ENCODE results near the gene TBX2.
A peak's percentile ranks its signal among the peaks of the same experiment; 100 is the strongest.
"Not testable (repeated sequence)": the region's sequence is repeated elsewhere in the genome, so short reads cannot be mapped to it uniquely, and the experiment has no call there.

Gene TBX2

DNA sequence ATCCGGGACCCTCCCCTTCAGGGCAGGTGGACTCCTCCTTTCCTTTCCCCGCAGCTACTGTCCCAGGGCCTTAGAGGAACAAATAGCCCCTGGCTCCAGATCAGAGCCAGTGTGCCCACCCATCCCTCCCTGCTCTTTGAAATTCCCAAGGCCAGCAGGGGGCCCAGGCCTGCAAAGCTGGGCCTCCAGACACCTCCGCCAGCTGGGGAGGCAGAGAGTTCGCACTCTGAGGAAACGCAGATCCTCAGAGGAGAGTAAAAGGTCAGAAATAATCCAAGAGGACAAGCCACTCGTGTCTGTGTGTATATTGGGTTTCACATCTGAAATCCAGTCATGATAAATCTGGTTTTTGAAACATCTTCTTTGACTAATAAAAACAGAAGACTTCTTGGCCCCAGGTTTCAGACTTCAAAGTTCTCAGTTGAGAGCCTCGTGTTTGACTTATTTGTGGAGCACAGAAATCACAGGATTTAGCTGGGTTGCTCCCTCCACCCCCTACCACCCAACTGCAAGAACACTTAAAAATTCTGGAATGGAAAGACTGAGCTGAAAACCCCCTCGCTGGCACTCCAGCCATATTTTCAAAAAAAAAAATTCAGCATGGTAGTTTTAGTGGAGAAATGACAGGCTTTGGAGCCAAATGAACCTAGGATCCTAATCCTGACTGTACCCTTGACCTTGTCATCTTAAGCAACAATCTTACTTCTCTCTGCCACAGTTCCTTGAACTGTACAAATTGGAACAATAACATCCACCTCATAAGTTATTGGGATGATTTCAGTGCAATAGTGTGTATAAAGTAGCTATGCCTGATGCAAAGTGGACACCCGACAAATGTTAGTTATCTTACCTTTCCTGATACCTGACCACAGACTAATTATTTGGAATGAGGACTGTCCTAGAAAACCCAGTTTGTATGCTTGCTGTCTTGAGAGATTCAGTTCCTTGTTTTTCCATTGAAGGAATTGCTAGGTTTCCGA lies 44.5 kb upstream of the TBX2 start:
- Histone ChIP-seq H3K36me3 (replicated peaks) (no peaks in the 10 kb centered on the region), H3K27ac (no peak overlapping the region), H3K27me3 (replicated peaks) (no peaks in the 10 kb centered on the region), H3K4me3 (ENCODE audit: low read depth, low read length) (no peak overlapping the region)
- no peak for DNase-seq
- TF ChIP-seq, protein P1, sequence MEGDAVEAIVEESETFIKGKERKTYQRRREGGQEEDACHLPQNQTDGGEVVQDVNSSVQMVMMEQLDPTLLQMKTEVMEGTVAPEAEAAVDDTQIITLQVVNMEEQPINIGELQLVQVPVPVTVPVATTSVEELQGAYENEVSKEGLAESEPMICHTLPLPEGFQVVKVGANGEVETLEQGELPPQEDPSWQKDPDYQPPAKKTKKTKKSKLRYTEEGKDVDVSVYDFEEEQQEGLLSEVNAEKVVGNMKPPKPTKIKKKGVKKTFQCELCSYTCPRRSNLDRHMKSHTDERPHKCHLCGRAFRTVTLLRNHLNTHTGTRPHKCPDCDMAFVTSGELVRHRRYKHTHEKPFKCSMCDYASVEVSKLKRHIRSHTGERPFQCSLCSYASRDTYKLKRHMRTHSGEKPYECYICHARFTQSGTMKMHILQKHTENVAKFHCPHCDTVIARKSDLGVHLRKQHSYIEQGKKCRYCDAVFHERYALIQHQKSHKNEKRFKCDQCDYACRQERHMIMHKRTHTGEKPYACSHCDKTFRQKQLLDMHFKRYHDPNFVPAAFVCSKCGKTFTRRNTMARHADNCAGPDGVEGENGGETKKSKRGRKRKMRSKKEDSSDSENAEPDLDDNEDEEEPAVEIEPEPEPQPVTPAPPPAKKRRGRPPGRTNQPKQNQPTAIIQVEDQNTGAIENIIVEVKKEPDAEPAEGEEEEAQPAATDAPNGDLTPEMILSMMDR (IDR thresholded peaks at IDR 0.05; ENCODE audit: low read depth, low read length, missing control alignments): peak; percentile 31
- in situ Hi-C loops (cut with HindIII; ENCODE audit: low pct_ligation_motif_present, low sequenced_read_pairs): no loop called here

DNA sequence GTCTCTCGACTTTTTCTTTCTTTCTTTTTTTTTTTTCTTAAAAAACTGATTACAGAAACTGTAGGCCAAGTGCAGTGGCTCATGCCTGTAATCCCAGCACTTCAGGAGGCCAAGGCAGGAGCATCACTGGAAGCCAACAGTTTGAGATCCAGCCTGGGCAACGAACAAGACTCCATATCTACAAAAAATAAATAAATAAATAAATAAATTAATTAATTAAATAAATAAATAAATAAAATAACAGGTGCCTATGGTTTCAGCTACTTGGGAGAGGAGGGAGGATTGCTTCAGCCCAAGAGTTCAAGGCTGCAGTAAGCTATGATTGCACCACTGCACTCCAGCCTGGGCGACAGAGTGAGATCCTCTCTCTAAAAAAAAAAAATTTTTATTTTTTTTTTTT lies 42.6 kb upstream of the TBX2 start:
- DNase-seq; H3K27me3 ChIP-seq (replicated peaks); in situ Hi-C loops (cut with HindIII; ENCODE audit: low pct_ligation_motif_present, low sequenced_read_pairs): not testable (repeated sequence)

DNA sequence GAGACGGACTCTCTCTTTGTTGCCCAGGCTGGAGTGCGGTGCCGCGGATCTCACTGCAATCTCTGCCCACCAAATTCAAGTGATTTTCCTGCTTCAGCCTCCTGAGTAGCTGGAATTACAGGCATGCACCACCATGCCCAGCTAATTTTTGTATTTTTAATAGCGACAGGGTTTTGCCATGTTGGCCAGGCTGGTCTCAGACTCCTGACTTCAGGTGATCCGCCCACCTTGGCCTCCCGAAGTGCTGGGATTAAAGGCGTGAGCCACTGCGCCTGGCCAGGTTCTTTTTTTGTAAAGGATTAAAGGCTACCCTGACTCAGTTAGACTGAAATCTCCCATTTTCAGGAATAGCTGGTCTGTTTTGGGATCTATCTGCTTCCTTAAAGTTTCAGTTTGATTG lies 40.1 kb upstream of the TBX2 start:
- H3K4me3 ChIP-seq (ENCODE audit: low read depth, low read length); H3K27ac ChIP-seq; H3K36me3 ChIP-seq (replicated peaks); in situ Hi-C loops (cut with HindIII; ENCODE audit: low pct_ligation_motif_present, low sequenced_read_pairs); DNase-seq; H3K27me3 ChIP-seq (replicated peaks): not testable (repeated sequence)

More for the DNA sequence above, 42.6 kb upstream of the TBX2 start:
- H3K27ac ChIP-seq; H3K4me3 ChIP-seq (ENCODE audit: low read depth, low read length); H3K36me3 ChIP-seq (replicated peaks): not testable (repeated sequence)

DNA sequence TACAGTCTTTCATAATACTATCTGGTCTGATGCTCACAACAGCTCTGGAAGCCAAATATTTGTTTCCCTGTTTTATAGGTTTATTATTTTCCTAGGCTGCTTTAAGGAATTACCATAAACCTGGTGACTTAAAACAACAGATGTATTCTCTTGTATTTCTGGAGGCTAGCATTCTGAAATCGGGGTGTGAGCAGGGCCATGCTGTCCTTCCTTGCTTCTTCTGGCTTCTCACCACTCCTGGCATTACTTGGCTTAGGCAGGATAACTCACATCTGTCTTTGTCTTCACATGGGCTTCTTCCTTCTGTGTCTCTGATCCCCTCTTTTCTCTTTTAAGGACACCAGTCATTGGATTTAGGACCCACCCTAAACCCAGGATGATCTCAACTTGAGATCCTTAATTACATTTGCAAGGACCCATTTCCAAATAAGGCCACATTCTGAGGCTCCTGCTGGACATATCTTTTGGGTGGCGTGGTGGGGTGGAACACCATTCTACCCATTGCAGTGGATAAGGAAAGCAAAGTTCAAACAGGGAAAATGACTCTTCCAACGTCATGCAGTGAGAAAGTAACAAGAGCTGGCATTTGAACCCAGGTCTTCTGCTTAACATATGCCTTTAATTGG lies 39.2 kb upstream of the TBX2 start:
- Histone ChIP-seq H3K27me3 (replicated peaks) (no peaks in the 10 kb centered on the region), H3K4me3 (ENCODE audit: low read depth, low read length) (no peak overlapping the region), H3K36me3 (replicated peaks) (no peaks in the 10 kb centered on the region), H3K27ac (no peak overlapping the region)
- no peak for DNase-seq
- in situ Hi-C loops (cut with HindIII; ENCODE audit: low pct_ligation_motif_present, low sequenced_read_pairs): no loop called here
- TF ChIP-seq, protein P1 (IDR thresholded peaks at IDR 0.05; ENCODE audit: low read depth, low read length, missing control alignments): no peak

DNA sequence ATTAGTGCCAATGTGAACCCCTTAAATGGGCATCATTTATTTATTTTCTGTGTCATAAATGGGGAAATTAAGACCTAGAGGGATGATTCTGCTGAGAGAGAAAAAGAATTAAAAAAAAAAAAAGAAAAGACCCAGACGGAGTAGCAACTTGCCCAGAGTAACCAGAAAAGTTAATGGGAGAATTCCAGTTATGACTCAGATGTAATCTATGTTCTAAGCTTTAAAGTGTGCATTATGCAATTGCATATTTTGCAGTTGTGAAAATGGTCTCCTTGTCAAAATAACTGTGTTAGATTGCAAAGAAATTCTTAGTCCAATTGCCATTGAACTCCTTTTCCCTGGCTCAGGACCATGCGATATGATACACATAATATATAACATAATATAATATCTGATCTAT lies 38.6 kb upstream of the TBX2 start:
- no peaks in the 10 kb centered on the region for H3K27me3 ChIP-seq (replicated peaks)
- TF ChIP-seq, protein P1 (IDR thresholded peaks at IDR 0.05; ENCODE audit: low read depth, low read length, missing control alignments): no peak
- in situ Hi-C loops (cut with HindIII; ENCODE audit: low pct_ligation_motif_present, low sequenced_read_pairs): no loop called here
- no peak overlapping the region for H3K4me3 ChIP-seq (ENCODE audit: low read depth, low read length)
- H3K36me3 ChIP-seq (replicated peaks): no peaks in the 10 kb centered on the region
- no peak for DNase-seq
- no peak overlapping the region for H3K27ac ChIP-seq

GRCh38 chr17:61362396-61362795 lies 37.2 kb upstream of the TBX2 start:
- TF ChIP-seq, protein P1 (IDR thresholded peaks at IDR 0.05; ENCODE audit: low read depth, low read length, missing control alignments): no peak
- Histone ChIP-seq H3K36me3 (replicated peaks) (no peaks in the 10 kb centered on the region), H3K27me3 (replicated peaks) (no peaks in the 10 kb centered on the region), H3K4me3 (ENCODE audit: low read depth, low read length) (no peak overlapping the region), H3K27ac (no peak overlapping the region)
- no peak for DNase-seq
- in situ Hi-C loops (cut with HindIII; ENCODE audit: low pct_ligation_motif_present, low sequenced_read_pairs): no loop called here
